HG03097 (cell line): ENCODE results near the gene MEF2B.
"Not testable (repeated sequence)": the region's sequence is repeated elsewhere in the genome, so short reads cannot be mapped to it uniquely, and the experiment has no call there.

Experiments used
- ATAC-seq: cut with Tn5 transposase; IDR thresholded peaks from one replicate; pipeline ENCODE4 v1.9.1; 2021; ENCODE audit not compliant: unreplicated experiment, low FRiP score

The MEF2B gene

DNA sequence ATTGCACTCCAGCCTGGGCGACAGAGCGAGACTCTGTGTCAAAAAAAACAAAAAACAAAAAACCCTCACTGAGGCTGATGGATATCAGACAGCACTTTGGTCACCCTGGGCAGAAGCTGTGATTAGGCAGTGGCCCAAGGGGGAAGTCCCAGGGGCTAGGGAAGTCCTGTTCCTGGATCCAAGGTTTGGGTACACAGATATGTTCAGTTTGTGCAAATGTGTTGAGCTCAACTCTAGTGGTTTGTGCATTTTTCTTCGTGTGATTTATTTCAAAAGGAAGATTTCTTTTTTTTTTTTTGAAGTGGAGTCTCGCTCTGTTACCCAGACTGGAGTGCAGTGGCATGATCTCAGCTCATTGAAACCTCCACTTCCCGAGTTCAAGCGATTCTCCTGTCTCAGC lies 12.3 kb downstream of the MEF2B start:
- ATAC-seq = no peak

- ATAC-seq = no peak
Observed at GRCh38 chr19:19155495-19156219, 14.4 kb downstream of the MEF2B start.

DNA sequence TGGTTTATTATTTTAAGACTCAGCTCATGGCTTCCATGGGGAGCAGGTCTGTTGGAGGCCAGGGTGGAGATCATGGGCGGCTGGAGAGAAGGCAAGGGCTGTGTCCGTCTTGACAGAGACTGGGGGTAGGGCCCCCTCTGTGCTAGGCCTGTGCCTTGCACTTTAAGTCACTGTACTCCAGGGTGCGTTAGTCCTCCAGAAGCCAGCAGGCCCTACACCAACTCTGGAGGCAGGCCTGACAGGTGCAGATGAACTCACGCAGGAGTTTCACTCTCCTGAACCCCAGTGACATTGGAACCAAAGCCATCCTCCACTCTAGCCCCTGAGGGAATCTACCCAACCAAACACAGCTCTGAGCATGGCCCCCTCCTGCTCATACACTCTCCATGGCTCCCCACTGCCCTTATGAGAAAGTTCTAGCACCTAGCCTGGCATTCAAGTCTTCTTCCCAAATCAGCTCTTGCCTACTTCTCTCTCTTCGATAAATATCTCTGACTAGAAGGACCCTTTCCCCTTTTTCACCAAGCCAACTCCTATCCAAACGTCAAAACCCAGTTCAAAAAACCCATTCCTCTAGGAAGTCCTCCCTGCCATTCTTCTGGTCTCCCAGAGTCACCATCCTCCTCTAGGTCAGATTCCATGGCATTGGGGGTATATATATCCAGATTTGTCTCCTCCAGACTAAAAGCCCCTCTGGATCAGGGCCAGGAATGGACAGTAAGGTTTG lies 15.1 kb downstream of the MEF2B start:
- no peak for ATAC-seq

DNA sequence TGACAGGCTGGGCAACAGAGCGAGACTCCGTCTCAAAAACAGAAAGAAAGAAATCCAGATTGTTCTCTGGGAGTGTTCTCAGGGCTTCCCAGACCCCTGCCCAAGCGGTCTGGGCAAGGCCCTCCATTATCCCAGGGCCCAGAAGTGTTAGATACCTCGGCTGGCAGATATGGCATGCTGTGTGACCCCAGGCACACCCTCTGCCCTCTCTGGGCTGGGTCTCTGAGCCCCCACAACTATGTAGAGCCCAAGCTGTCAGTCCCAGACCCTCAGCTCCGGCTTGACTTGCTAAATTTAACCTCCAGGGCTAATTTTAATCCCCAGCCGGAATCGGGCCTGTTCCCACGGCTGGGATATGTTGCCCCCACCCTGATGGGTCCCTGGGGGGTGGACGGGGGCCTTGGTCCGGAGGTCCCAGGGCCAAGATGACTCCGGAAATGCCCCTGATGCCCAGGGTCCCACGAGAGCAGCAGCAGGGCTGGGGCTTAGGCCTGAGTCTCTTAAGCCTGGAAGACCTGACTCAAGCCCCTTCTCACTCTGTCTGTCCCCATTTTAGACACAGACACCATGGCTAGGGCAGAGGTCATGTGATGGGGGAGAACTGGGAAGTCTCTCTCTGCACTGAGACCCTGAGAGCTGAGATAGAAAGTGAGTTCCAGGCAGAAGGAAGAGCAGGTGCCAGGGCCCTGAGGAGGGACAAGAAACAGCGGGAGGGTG lies 17.2 kb downstream of the MEF2B start:
- ATAC-seq = no peak

GRCh38 chr19:19151418-19151817 lies 18.6 kb downstream of the MEF2B start:
- no peak for ATAC-seq

- no peak for ATAC-seq
Observed at GRCh38 chr19:19149435-19149834, 20.6 kb downstream of the MEF2B start.

DNA sequence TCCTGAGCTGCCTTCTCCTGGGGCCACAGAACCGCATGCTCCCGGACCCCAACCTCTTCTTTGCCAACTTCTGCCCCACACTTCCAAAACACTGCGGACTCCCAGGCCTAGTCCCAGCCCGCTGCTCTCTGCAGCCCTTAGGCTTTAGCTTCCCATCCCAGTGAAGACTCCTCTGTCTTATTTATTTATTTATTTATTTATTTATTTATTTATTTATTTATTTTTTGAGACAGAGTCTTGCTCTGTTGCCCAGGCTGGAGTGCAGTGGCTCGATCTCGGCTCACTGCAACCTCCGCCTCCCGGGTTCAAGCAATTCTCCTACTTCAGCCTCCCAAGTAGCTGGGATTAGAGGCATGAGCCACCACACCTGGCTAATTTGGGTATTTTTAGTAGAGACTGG lies 21.6 kb downstream of the MEF2B start:
- not testable (repeated sequence) for ATAC-seq

- ATAC-seq = no peak
Observed at GRCh38 chr19:19147344-19147743, 22.7 kb downstream of the MEF2B start.

GRCh38 chr19:19146865-19147264 lies 23.2 kb downstream of the MEF2B start:
- ATAC-seq = no peak

GRCh38 chr19:19145684-19146608 lies 24.1 kb downstream of the MEF2B start:
- ATAC-seq = no peak

DNA sequence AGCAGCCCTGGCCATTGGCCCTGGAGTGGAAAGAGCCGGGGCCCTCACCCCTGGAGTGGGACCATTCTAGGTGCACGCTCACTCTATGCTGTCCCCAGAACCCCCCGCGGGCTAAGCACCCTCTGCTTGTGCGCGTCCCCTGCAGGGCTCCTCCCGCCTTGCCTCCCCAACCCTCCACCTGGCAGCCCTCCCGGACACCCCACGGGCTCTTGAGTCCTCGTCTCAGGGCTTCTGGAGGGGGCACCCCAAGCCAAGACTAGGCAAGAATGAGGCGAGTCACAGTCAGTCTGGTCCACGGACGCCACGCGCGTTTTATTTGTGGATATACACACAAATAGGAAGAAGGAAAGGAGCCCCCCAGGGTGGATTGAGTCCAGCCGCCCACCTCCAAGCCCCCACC lies 24.8 kb downstream of the MEF2B start:
- no peak for ATAC-seq

- ATAC-seq = no peak
Observed at GRCh38 chr19:19142347-19142746, 27.7 kb downstream of the MEF2B start.

DNA sequence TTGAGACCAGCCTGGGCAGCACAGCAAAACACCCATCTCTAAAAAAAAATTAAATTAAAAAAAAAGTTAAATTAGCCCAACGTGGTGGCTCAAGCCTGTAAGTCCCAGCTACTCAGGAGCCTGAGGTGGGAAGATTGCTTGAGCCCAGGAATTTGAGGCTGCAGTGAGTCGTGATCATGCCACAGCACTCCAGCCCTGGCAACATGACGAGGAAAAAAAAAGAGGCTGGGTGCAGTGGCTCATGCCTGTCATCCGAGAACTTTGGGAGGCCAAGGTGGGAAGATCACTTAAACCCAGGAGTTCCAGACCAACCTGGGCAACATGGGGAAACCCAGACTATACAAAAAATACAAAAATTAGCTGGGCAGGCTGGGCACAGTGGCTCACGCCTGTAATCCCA lies 29.6 kb downstream of the MEF2B start:
- no peak for ATAC-seq

GRCh38 chr19:19139876-19140229 lies 30.2 kb downstream of the MEF2B start:
- ATAC-seq = no peak

DNA sequence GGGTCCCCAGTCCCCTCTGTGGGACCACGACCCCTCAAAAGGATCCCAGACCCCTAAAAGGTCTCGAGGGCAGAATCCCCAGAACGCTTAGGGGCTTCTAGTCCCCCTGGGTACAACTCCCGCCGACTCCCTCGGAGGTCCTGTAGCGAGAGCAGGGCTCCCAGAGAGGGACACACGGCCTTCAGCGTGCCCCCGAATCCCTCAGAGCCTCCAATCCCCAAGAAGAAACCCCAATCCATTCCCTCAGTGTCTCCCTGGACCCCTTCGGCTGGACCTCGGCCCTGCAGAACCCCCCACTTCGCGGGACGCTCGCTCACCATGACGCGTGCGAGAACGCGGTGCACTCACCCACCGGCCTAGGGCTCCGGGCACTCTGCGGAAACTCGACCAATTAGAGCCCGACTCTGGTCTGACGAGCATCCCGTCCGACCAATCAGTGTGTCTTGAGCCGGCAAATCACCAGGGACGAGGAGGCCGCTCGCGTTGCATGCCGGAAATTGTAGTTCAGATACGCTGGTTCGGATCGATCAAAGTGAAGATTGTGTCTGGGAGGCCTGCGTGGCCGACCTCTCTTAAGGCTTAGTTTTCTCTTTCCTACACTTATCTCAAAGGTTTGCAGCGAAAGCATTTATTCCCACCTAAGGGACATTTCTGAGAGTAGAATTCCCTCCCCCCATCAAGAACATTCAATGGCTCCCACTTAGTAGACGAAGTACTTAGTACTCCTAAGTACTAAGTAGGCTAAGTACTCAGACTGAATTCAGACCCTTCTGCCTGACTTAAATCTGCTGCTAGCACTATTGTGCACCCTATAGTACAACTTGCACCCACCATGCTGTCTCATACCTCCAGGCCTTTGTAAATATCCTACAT lies 31.7 kb downstream of the MEF2B start, which contains the start of gene TMEM161A:
Gene TMEM161A (minus strand): TSS at position 370 of the 873 bp plus-strand sequence. CDS start 50 bp downstream, at position 320.
- ATAC-seq = peak; percentile 92

DNA sequence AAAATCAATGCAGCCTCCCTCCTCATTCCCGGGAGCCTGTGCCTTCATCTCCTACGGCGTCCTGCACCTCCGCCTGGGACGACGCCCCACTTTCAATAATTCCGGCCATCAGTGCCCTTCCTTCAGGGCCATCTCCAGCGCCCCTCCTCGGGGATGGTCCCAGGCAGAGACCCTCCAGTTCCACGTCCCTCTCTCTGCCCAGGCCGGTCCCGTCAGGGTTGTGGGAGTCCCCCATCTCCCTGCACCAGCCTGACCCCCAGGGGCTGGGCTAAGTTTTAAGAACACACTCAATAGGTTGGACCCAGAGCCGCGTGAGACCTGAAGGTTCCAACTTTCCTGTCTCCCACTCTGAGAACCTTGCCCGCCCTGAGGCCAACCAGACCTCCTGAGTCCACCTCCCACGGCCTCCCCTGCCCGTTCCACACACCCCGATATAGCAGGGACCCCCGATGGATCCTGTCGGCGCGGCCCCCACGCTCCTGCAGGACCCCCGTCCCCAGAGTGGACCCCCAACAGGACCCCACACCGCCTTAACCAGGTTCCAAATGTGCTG lies 32.4 kb downstream of the MEF2B start:
- no peak for ATAC-seq

DNA sequence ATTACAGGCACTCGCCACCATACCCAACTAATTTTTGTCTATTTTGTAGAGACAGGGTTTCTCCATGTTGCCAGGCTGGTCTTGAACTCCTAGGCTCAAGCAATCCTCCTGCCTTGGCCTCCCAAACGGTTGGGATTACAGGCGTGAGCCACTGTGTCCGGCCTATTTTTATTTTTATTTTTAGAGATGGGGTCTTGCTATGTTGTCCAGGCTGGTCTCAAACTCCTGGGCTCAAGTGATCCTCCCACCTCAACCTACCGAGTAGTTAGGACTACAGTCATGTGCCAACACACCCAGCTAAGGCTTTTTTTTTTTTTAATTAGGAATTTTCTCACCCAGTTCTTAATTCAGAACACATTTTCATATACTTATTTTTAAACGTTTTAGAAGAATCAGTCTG lies 34.4 kb downstream of the MEF2B start:
- ATAC-seq = not testable (repeated sequence)

GRCh38 chr19:19134687-19135158 lies 35.3 kb downstream of the MEF2B start:
- ATAC-seq = no peak

- no peak for ATAC-seq
Observed at GRCh38 chr19:19133985-19134384, 36.1 kb downstream of the MEF2B start.
